Measurements from ENCODE around the gene COQ5.
"Not testable (repeated sequence)": the region's sequence is repeated elsewhere in the genome, so short reads cannot be mapped to it uniquely, and the experiment has no call there.

The COQ5 gene

DNA sequence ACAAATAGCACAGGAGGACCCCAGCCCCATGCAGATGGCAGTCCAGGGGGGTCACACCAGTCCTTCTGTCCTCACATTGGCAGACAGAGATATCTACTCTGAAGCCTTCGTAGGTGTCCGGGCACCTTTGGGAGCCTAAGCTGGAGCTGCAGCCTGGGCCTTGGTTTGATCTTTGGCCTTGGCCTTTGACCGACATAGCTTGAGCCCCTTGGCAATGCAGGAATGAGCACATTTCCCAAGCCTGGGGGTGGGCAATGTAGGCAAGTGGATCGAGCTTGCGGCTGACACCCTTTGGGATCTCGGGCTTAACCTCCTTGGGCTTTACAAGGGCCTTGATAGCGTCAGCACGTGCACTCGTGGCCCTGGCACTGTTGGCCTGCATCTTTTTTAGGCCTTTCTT is 6.4 kb downstream of the COQ5 start:
- no peak overlapping the region for H3K4me3 ChIP-seq (ENCODE audit: low read length)
- TF ChIP-seq, protein P1, sequence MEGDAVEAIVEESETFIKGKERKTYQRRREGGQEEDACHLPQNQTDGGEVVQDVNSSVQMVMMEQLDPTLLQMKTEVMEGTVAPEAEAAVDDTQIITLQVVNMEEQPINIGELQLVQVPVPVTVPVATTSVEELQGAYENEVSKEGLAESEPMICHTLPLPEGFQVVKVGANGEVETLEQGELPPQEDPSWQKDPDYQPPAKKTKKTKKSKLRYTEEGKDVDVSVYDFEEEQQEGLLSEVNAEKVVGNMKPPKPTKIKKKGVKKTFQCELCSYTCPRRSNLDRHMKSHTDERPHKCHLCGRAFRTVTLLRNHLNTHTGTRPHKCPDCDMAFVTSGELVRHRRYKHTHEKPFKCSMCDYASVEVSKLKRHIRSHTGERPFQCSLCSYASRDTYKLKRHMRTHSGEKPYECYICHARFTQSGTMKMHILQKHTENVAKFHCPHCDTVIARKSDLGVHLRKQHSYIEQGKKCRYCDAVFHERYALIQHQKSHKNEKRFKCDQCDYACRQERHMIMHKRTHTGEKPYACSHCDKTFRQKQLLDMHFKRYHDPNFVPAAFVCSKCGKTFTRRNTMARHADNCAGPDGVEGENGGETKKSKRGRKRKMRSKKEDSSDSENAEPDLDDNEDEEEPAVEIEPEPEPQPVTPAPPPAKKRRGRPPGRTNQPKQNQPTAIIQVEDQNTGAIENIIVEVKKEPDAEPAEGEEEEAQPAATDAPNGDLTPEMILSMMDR (conservative IDR thresholded peaks at IDR 0.05; ENCODE audit: low read length), result no peak
- DNase-seq (ENCODE audit: low read depth), result no peak

- H3K4me3 ChIP-seq (ENCODE audit: low read length); DNase-seq (ENCODE audit: low read depth): not testable (repeated sequence)
Measured at GRCh38 chr12:120519324-120519723, 9.6 kb downstream of the COQ5 start.

DNA sequence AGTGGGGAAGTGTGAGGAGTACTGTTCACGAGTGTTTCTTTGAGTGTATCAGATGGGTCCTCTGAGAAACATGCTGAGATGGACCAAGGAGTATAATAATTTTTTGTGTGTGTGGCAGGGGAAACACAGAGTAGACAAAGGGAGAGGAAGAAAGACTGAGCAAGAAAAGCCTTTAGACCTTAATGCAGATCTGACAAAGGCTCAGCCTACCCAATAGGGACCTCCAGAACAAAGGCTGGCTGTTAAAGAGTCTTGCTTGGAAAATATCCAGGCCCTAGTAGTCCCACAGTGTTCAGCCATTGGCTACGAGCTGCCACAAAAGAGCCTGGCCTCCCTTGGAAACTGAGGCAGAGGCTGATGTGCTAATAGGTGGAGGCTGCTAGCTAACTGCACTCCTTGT is 13.5 kb downstream of the COQ5 start:
- TF ChIP-seq, protein P1 (conservative IDR thresholded peaks at IDR 0.05; ENCODE audit: low read length), result no peak
- H3K4me3 ChIP-seq (ENCODE audit: low read length), result no peak overlapping the region
- DNase-seq (ENCODE audit: low read depth), result no peak

- no peak overlapping the region for H3K4me3 ChIP-seq (ENCODE audit: low read length)
- TF ChIP-seq, protein P1 (conservative IDR thresholded peaks at IDR 0.05; ENCODE audit: low read length), result no peak
- DNase-seq (ENCODE audit: low read depth), result no peak
Measured at GRCh38 chr12:120514002-120514401, 15.0 kb downstream of the COQ5 start.

DNA sequence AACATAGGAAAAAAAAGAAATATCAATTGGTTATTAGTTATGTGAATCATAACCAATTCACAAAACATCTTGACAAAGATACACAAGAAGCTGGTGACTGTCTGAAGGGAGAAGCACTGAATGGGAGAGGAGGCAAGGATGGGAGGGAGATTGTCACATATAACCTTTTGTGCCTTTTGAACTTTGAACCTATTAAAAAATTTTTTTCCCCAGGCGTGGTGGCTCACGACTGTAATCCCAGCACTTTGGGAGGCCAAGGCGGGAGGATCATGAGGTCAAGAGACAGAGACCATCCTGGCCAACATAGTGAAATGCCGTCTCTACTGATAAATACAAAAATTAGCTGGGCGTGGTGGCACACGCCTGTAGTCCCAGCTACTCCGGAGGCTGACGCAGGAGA is 20.4 kb downstream of the COQ5 start:
- no peak overlapping the region for H3K4me3 ChIP-seq (ENCODE audit: low read length)
- TF ChIP-seq, protein P1 (conservative IDR thresholded peaks at IDR 0.05; ENCODE audit: low read length), result no peak
- DNase-seq (ENCODE audit: low read depth), result no peak

DNA sequence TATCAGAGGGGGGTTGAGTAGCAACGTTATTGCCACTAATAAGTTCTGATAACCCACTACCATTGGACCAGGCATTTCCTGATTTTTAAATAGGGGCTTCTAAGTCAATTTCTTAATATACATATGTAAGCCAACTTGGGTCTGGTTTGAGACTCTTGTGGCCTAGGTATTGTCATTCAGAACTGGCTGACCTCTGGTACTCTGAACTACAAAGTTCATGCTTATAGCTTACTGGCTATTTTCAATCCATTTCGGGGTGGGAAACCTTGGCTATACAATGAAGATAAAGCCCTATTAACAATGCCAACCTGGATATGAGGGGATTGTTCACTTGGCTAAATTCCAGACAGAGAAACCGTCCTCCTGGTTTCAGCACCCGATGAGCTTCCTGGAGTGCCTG is 24.4 kb downstream of the COQ5 start:
- DNase-seq (ENCODE audit: low read depth), result no peak
- TF ChIP-seq, protein P1 (conservative IDR thresholded peaks at IDR 0.05; ENCODE audit: low read length), result no peak
- no peak overlapping the region for H3K4me3 ChIP-seq (ENCODE audit: low read length)

GRCh38 chr12:120500581-120500980 is 28.4 kb downstream of the COQ5 start:
- DNase-seq (ENCODE audit: low read depth), result peak; percentile 30
- no peak overlapping the region for H3K4me3 ChIP-seq (ENCODE audit: low read length)
- TF ChIP-seq, protein P1 (conservative IDR thresholded peaks at IDR 0.05; ENCODE audit: low read length), result no peak

GRCh38 chr12:120498870-120499515 is 30.0 kb downstream of the COQ5 start:
- no peak for DNase-seq (ENCODE audit: low read depth)
- no peak overlapping the region for H3K4me3 ChIP-seq (ENCODE audit: low read length)
- TF ChIP-seq, protein P1 (conservative IDR thresholded peaks at IDR 0.05; ENCODE audit: low read length), result no peak

Measured in AG10803 (cell line).